NCI-H1417 (cell line): ENCODE results near the gene CORO2B.

ENCODE experiments used
- DNase-seq, 3 experiments: peaks; one replicate each; lab custom pipeline; 2025; lab: John Stamatoyannopoulos, UW

CORO2B gene

GRCh38 chr15:68578980-68579935 lies at the start of gene CORO2B:
TSS of gene CORO2B (plus strand) at chr15:68578993. CDS start at chr15:68579263, 270 bp downstream.
- peak; percentile 47 to 91 (median 86) for DNase-seq

- no peak for DNase-seq
These were observed 47.2 kb upstream of the CORO2B start for GRCh38 chr15:68531387-68532179.

- no peak for DNase-seq
These were observed 42.3 kb upstream of the CORO2B start for GRCh38 chr15:68536331-68537095.

GRCh38 chr15:68537097-68537496 lies 41.7 kb upstream of the CORO2B start:
- no peak for DNase-seq

GRCh38 chr15:68537506-68537905 lies 41.3 kb upstream of the CORO2B start:
- no peak for DNase-seq

GRCh38 chr15:68538311-68538710 lies 40.5 kb upstream of the CORO2B start:
- DNase-seq: no peak

GRCh38 chr15:68541743-68542142 lies 37.0 kb upstream of the CORO2B start:
- no peak for DNase-seq

- DNase-seq: no peak
These were observed 36.4 kb upstream of the CORO2B start for GRCh38 chr15:68542348-68542747.

- DNase-seq: no peak
These were observed 36.0 kb upstream of the CORO2B start for GRCh38 chr15:68542771-68543164.

- no peak for DNase-seq
These were observed 35.4 kb upstream of the CORO2B start for GRCh38 chr15:68543165-68544008.

GRCh38 chr15:68546318-68546717 lies 32.5 kb upstream of the CORO2B start:
- DNase-seq: no peak

- no peak for DNase-seq
These were observed 30.4 kb upstream of the CORO2B start for GRCh38 chr15:68548364-68548763.

GRCh38 chr15:68550004-68550403 lies 28.8 kb upstream of the CORO2B start:
- DNase-seq: no peak

- peak; percentile 62 to 88 (median 75) for DNase-seq
These were observed 28.1 kb upstream of the CORO2B start for GRCh38 chr15:68550498-68551295.

GRCh38 chr15:68551296-68551635 lies 27.5 kb upstream of the CORO2B start:
- DNase-seq: no peak

GRCh38 chr15:68552344-68552743 lies 26.4 kb upstream of the CORO2B start:
- peak in 2 of 3 experiments; percentile 64 to 84 for DNase-seq

GRCh38 chr15:68552773-68553172 lies 26.0 kb upstream of the CORO2B start:
- DNase-seq: peak in 2 of 3 experiments; percentile 47 to 71

- DNase-seq: no peak
These were observed 25.3 kb upstream of the CORO2B start for GRCh38 chr15:68553314-68553993.

- DNase-seq: peak; percentile 75 to 92 (median 83)
These were observed 24.6 kb upstream of the CORO2B start for GRCh38 chr15:68553994-68554720.
